K562 (cell line): ENCODE data around the gene CCL20. TPM values are rescaled to one million over a fixed set of nuclear protein-coding genes. Genes with fewer than 3 reads are reported as not detected.

Experiments
- ATAC-seq: fragments of 200-7000 bp; cut with Tn5 transposase; 3 replicates; pipeline ENCODE4 v1.9.1; 2020; ENCODE audit warnings: moderate library complexity
- BruUV-seq: library from RNA; stranded (reverse); fragments of 400-500 nt; replicated peaks from 2 replicates; lab custom pipeline; 2021; lab: Mats Ljungman, UMichigan
- CTCF ChIA-PET: fragments of 300-600 bp; formaldehyde crosslinking; extraction: SDS; loops from one replicate; lab custom pipeline; 2021; ENCODE audit warnings: low intra/inter-chr PET ratio; lab: Yijun Ruan, JAX
- POLR2A ChIA-PET: fragments of 300-600, 350-650 bp; sonication (Branson Sonifier 250); formaldehyde crosslinking; extraction: SDS; loops from one replicate; lab custom pipeline; 2021; ENCODE audit warnings: antibody characterized with exemption, inconsistent platforms; lab: Yijun Ruan, JAX
- DNase-seq, 4 experiments: peaks; one replicate each; pipeline versions ENCODE4 v3.0.0 to v3.0.0-alpha.2; 2011 to 2018; ENCODE audit warnings: low spot score in 3 of 4, mixed read lengths in 3 of 4; ENCODE audit errors: extremely low read depth in 1 of 4
- FAIRE-seq: peaks from 2 replicates; lab custom pipeline; 2011; peaks lifted over from hg19 to GRCh38; lab: Jason Lieb, UNC
- H2AFZ ChIP-seq: 2 replicates; pipeline ENCODE4 v1.6.0; 2011; ENCODE audit warnings: low read depth, low read length, control low read depth, inconsistent platforms
- H3K27ac ChIP-seq: fragments of 200-600 bp; 3 replicates; pipeline ENCODE4 v1.8.0; 2011; ENCODE audit warnings: low read depth, mild to moderate bottlenecking, control low read depth, inconsistent platforms, low read length, moderate library complexity, mixed read lengths; ENCODE audit errors: extremely low read depth
- H3K27me3 ChIP-seq, 2 experiments: fragments of 300-600 bp in 1 of 2; 2 replicates in 1 of 2; 3 replicates in 1 of 2; pipeline versions ENCODE4 v1.6.0 to v1.8.0; 2011; ENCODE audit warnings: inconsistent platforms in 2 of 2, low read length in 2 of 2, mild to moderate bottlenecking in 1 of 2, mixed read lengths in 1 of 2, moderate library complexity in 1 of 2; ENCODE audit not compliant: control insufficient read depth in 2 of 2, insufficient read depth in 2 of 2
- H3K36me3 ChIP-seq: fragments of 300-600 bp; 3 replicates; pipeline ENCODE4 v1.8.0; 2011; ENCODE audit warnings: mild to moderate bottlenecking, low read length, inconsistent platforms; ENCODE audit not compliant: control insufficient read depth, insufficient read depth
- H3K4me1 ChIP-seq, 2 experiments: fragments of 200-600 bp in 1 of 2; replicated peaks in 1 of 2; 2 replicates in 1 of 2; 3 replicates in 1 of 2; pipeline versions ENCODE4 v1.5.1 to v1.8.0; 2011; ENCODE audit warnings: inconsistent platforms in 2 of 2, low read length in 2 of 2, mild to moderate bottlenecking in 1 of 2, mixed read lengths in 1 of 2, moderate library complexity in 1 of 2; ENCODE audit not compliant: control insufficient read depth in 2 of 2, insufficient read depth in 2 of 2
- H3K4me2 ChIP-seq: 2 replicates; pipeline ENCODE4 v1.6.1; 2011; ENCODE audit warnings: low read length, control low read depth, inconsistent platforms, mixed read lengths; ENCODE audit not compliant: insufficient read depth
- H3K4me3 ChIP-seq: fragments of 200-600 bp; sonication (generic), shearing (Covaris generic); 2 replicates; pipeline ENCODE4 v1.5.1; 2016; ENCODE audit warnings: control low read depth, inconsistent platforms
- H3K79me2 ChIP-seq: fragments of 200-600 bp; 3 replicates; pipeline ENCODE4 v1.8.0; 2011; ENCODE audit warnings: low read length, inconsistent platforms; ENCODE audit not compliant: control insufficient read depth, insufficient read depth
- H3K9ac ChIP-seq, 2 experiments: 2 replicates each; pipeline versions ENCODE4 v1.6.0 to v1.6.1; 2011; ENCODE audit warnings: low read depth in 2 of 2, low read length in 2 of 2, control low read depth in 1 of 2, inconsistent platforms in 1 of 2, mild to moderate bottlenecking in 1 of 2, mixed read lengths in 1 of 2; ENCODE audit not compliant: insufficient read depth in 1 of 2
- H3K9me1 ChIP-seq: one replicate; pipeline ENCODE4 v1.6.0; 2011; ENCODE audit warnings: inconsistent platforms, mild to moderate bottlenecking, low read length, moderate library complexity; ENCODE audit not compliant: control insufficient read depth, insufficient read depth
- H3K9me3 ChIP-seq: replicated peaks from 2 replicates; pipeline ENCODE4 v1.5.1; 2011; ENCODE audit warnings: low read depth, low read length, inconsistent platforms; ENCODE audit not compliant: control insufficient read depth, insufficient read depth
- H4K20me1 ChIP-seq: replicated peaks from 2 replicates; pipeline ENCODE4 v1.6.1; 2011; ENCODE audit warnings: low read length, inconsistent platforms, mixed read lengths; ENCODE audit not compliant: control insufficient read depth, insufficient read depth
- ARHGAP35 ChIP-seq: fragments of 450-650 bp; IDR thresholded peaks from 2 replicates; pipeline ENCODE4 v1.6.1; 2018; ENCODE audit not compliant: partially characterized antibody
- HBP1 ChIP-seq: fragments of 450-650 bp; formaldehyde crosslinking; IDR thresholded peaks from 2 replicates; pipeline ENCODE4 v1.4.0; 2022; ENCODE audit warnings: missing genetic modification characterization
- HDAC1 ChIP-seq, 2 experiments: fragments of 450-650 bp; IDR thresholded peaks; 2 replicates each; pipeline ENCODE4 v1.6.1; 2016 to 2017; ENCODE audit warnings: inconsistent platforms in 1 of 2, mild to moderate bottlenecking in 1 of 2, moderate library complexity in 1 of 2
- THAP12 ChIP-seq: fragments of 250-450 bp; sonication (Bioruptor Pico); IDR thresholded peaks from 2 replicates; pipeline ENCODE4 v1.9.0; 2021; ENCODE audit warnings: mild to moderate bottlenecking, inconsistent platforms
- ZEB2 ChIP-seq: fragments of 450-650 bp; IDR thresholded peaks from 2 replicates; pipeline ENCODE4 v1.6.1; 2016
- ZNF57 ChIP-seq: fragments of 450-650 bp; formaldehyde crosslinking; IDR thresholded peaks from 2 replicates; pipeline ENCODE4 v1.4.0; 2020; ENCODE audit warnings: mild to moderate bottlenecking, moderate library complexity
- ZNF695 ChIP-seq: fragments of 450-650 bp; formaldehyde crosslinking; IDR thresholded peaks from 2 replicates; pipeline ENCODE4 v1.4.0; 2020; ENCODE audit warnings: mild to moderate bottlenecking, moderate library complexity
- ZNF79 ChIP-seq: fragments of 250-450 bp; sonication (Bioruptor Pico); IDR thresholded peaks from 2 replicates; pipeline ENCODE4 v1.4.0; 2020; ENCODE audit warnings: low read depth, mild to moderate bottlenecking, moderate library complexity
- WGBS: fragments of 100-300 bp; shearing (Covaris generic); methylation state at CpG from one replicate; pipeline ENCODE4 v1.1.6; 2016; ENCODE audit warnings: low coverage, mixed read lengths; ENCODE audit not compliant: insufficient coverage; ENCODE audit errors: missing lambda C conversion rate; 5-methylcytosine and 5-hydroxymethylcytosine counted together
- in situ Hi-C: fragments of 300-500 bp; cut with MboI; formaldehyde crosslinking; loops from 4 replicates; pipeline ENCODE4 v1.15.0; 2018; ENCODE audit warnings: inconsistent platforms, mixed read lengths
- intact Hi-C: fragments of 100-400 bp; cut with micrococcal nuclease; formaldehyde crosslinking; loops from 2 replicates; pipeline ENCODE4 v1.14.2; 2022
- polyA plus RNA-seq, 8 experiments: library from polyadenylated mRNA; depleted of rRNA in 4 of 8; stranded (reverse) in 5 of 8; unstranded in 3 of 8; fragments of >200 nt; fragmentation: Nextera tagmentation in 2 of 8; fragmentation: Illumina TruSeq in 1 of 8; extraction: Ambion mirVana in 2 of 8; extraction: Trizol in 1 of 8; gene quantifications; 2 replicates each; pipeline versions ENCODE4 v1.2.1 to v1.2.3, GENCODE V29; 2011 to 2014; ENCODE audit warnings: inconsistent platforms in 1 of 8, missing spikeins in 1 of 8
- total RNA-seq, 7 experiments: library from RNA; depleted of rRNA in 6 of 7; stranded (reverse); fragments of >200 nt in 6 of 7; fragmentation: Illumina TruSeq in 2 of 7; extraction: Trizol in 2 of 7; gene quantifications; 2 replicates each; pipeline versions ENCODE4 v1.2.1 to v1.2.3, GENCODE V29; 2011 to 2021; ENCODE audit warnings: low replicate concordance in 1 of 7

The CCL20 gene
- total and polyA plus RNA-seq, 9 of the 15 experiments (the other 6 are each of a cell fraction or from before 2014, with no cell fraction given) = 0.29 TPM; not detected in 8

GRCh38 chr2:227829337-227829736, 15.7 kb downstream of the CCL20 start:
- no peaks in the 10 kb centered on the region for H3K36me3 ChIP-seq
- no peaks in the 10 kb centered on the region for H4K20me1 ChIP-seq
- H3K27me3 ChIP-seq = no peaks in the 10 kb centered on the region
- no peaks in the 10 kb centered on the region for H3K4me1 ChIP-seq
- CTCF ChIA-PET = no interaction called here
- BruUV-seq = no TSS peak
- no peak for DNase-seq
- POLR2A ChIA-PET = no interaction called here
- WGBS = 0% methylated on average over 2 of the region's 2 CpGs
- TF ChIP-seq ZNF57 (CRISPR knock-in tag) (no peak), ZNF695 (no peak), THAP12 (CRISPR knock-in tag) (no peak), ZEB2 (no peak), ZNF79 (CRISPR knock-in tag) (no peak), ARHGAP35 (no peak), HDAC1 (IDR thresholded peaks at IDR 0.05) (no peak), HBP1 (CRISPR knock-in tag) (no peak)
- no peaks in the 10 kb centered on the region for H3K79me2 ChIP-seq
- FAIRE-seq = no peak
- H2AFZ ChIP-seq = no peak overlapping the region
- no peak overlapping the region for H3K27ac ChIP-seq
- intact Hi-C loops = no loop called here
- no peak overlapping the region for H3K9ac ChIP-seq
- H3K9me3 ChIP-seq = no peaks in the 10 kb centered on the region
- ATAC-seq = no peak
- H3K4me3 ChIP-seq = no peak overlapping the region
- no peak overlapping the region for H3K4me2 ChIP-seq
- no peaks in the 10 kb centered on the region for H3K9me1 ChIP-seq
- in situ Hi-C loops = no loop called here
